HCT116 (cell line): ENCODE data around the gene DCAF11. TPM values are rescaled to one million over a fixed set of nuclear protein-coding genes. Genes with fewer than 3 reads are reported as not detected.

Source experiments
- ATAC-seq: fragments of 200-7000 bp; cut with Tn5 transposase; 2 replicates; pipeline ENCODE4 v1.9.1; 2020; ENCODE audit warnings: mild to moderate bottlenecking, moderate library complexity
- BruUV-seq: library from RNA; stranded (reverse); fragments of 400-500 nt; replicated peaks from 2 replicates; lab custom pipeline; 2021; lab: Mats Ljungman, UMichigan
- CTCF ChIA-PET: fragments of 300-600 bp; sonication (Branson Sonifier 250); formaldehyde crosslinking; loops from one replicate; lab custom pipeline; 2021; ENCODE audit warnings: antibody characterized with exemption; lab: Charles Lee
- POLR2A ChIA-PET: fragments of 300-600, 350-600 bp; sonication (Branson Sonifier 250); formaldehyde crosslinking; loops from one replicate; lab custom pipeline; 2021; ENCODE audit warnings: antibody characterized with exemption; lab: Charles Lee
- RAD21 ChIA-PET, 2 experiments: fragments of 300-600 bp; sonication (Branson Sonifier 250); formaldehyde crosslinking; loops; one replicate each; lab custom pipeline; 2023; ENCODE audit warnings: low total read pairs in 2 of 2; ENCODE audit not compliant: uncharacterized antibody in 2 of 2, unreplicated experiment in 2 of 2, low non-redundant PET in 1 of 2; lab: Charles Lee
- DNase-seq: peaks from one replicate; pipeline ENCODE4 v3.0.0-alpha.2; 2010; ENCODE audit warnings: low read depth, low spot score
- H2AFZ ChIP-seq: fragments of 200-600 bp; shearing (Covaris generic), sonication (generic); 2 replicates; pipeline ENCODE4 v1.6.1; 2017; ENCODE audit warnings: low read depth, mixed run types, mixed read lengths, antibody characterized with exemption, low read length; ENCODE audit not compliant: poor library complexity, severe bottlenecking
- H3K27ac ChIP-seq: 2 replicates; pipeline ENCODE4 v1.5.1; 2012; ENCODE audit warnings: low read depth, low read length
- H3K27me3 ChIP-seq: fragments of 200-600 bp; sonication (generic); 2 replicates; pipeline ENCODE4 v1.6.1; 2016; ENCODE audit warnings: mixed run types, low read length, mixed read lengths; ENCODE audit not compliant: insufficient read depth
- H3K36me3 ChIP-seq, 2 experiments: fragments of 200-500 bp in 1 of 2; fragments of 200-600 bp in 1 of 2; sonication (Bioruptor generic) in 1 of 2; sonication (generic) in 1 of 2; 2 replicates each; pipeline versions ENCODE4 v1.5.1 to v1.6.1; 2014 to 2016; ENCODE audit warnings: low read length in 2 of 2, inconsistent platforms in 1 of 2, mixed read lengths in 1 of 2, mixed run types in 1 of 2; ENCODE audit not compliant: insufficient read depth in 2 of 2, control insufficient read depth in 1 of 2
- H3K4me1 ChIP-seq, 2 experiments: fragments of 200-600 bp in 1 of 2; sonication (generic) in 1 of 2; 2 replicates each; pipeline versions ENCODE4 v1.5.1 to v1.6.1; 2012 to 2017; ENCODE audit warnings: low read length in 2 of 2, inconsistent platforms in 1 of 2, mild to moderate bottlenecking in 1 of 2, mixed read lengths in 1 of 2, mixed run types in 1 of 2, moderate library complexity in 1 of 2; ENCODE audit not compliant: insufficient read depth in 2 of 2, control insufficient read depth in 1 of 2
- H3K4me2 ChIP-seq: fragments of 200-600 bp; sonication (generic); 2 replicates; pipeline ENCODE4 v1.6.1; 2017; ENCODE audit warnings: mixed run types, low read length, mixed read lengths
- H3K4me3 ChIP-seq, 2 experiments: fragments of 200-600 bp in 1 of 2; sonication (generic) in 1 of 2; replicated peaks in 1 of 2; 2 replicates each; pipeline ENCODE4 v1.5.1; 2011 to 2016; ENCODE audit warnings: low read length in 2 of 2, control low read depth in 1 of 2, low read depth in 1 of 2, mild to moderate bottlenecking in 1 of 2, mixed read lengths in 1 of 2, mixed run types in 1 of 2
- H3K79me2 ChIP-seq: fragments of 200-600 bp; sonication (generic); 2 replicates; pipeline ENCODE4 v1.6.1; 2017; ENCODE audit warnings: mild to moderate bottlenecking, mixed run types, low read length, moderate library complexity, mixed read lengths; ENCODE audit not compliant: insufficient read depth
- H3K9ac ChIP-seq: fragments of 200-600 bp; sonication (generic); 2 replicates; pipeline ENCODE4 v1.6.1; 2016; ENCODE audit warnings: low read length, mixed read lengths
- H3K9me2 ChIP-seq: fragments of 200-600 bp; sonication (generic), shearing (Covaris generic); 2 replicates; pipeline ENCODE4 v1.6.1; 2017; ENCODE audit warnings: mixed run types, mild to moderate bottlenecking, moderate library complexity; ENCODE audit not compliant: insufficient read depth
- H3K9me3 ChIP-seq, 2 experiments: fragments of 200-500 bp in 1 of 2; fragments of 200-600 bp in 1 of 2; sonication (Bioruptor generic) in 1 of 2; sonication (generic) in 1 of 2; 2 replicates each; pipeline ENCODE4 v1.6.1; 2014 to 2017; ENCODE audit warnings: low read length in 2 of 2, mixed read lengths in 2 of 2, inconsistent platforms in 1 of 2, low read depth in 1 of 2, mild to moderate bottlenecking in 1 of 2, mixed run types in 1 of 2, moderate library complexity in 1 of 2; ENCODE audit not compliant: control insufficient read depth in 1 of 2, insufficient read depth in 1 of 2
- H4K20me1 ChIP-seq: fragments of 200-600 bp; sonication (generic), shearing (Covaris generic); 2 replicates; pipeline ENCODE4 v1.6.1; 2017; ENCODE audit warnings: mixed run types, mild to moderate bottlenecking, moderate library complexity; ENCODE audit not compliant: insufficient read depth
- CBX3 ChIP-seq: IDR thresholded peaks from 2 replicates; pipeline ENCODE4 v1.6.1; 2012; ENCODE audit warnings: low read depth
- EGR1 ChIP-seq: IDR thresholded peaks from 2 replicates; pipeline ENCODE4 v1.6.1; 2012; ENCODE audit warnings: low read depth
- EZH2phosphoT487 ChIP-seq: fragments of 200-600 bp; IDR thresholded peaks from 2 replicates; pipeline ENCODE4 v1.6.1; 2018; ENCODE audit warnings: antibody characterized with exemption, borderline replicate concordance
- FOSL1 ChIP-seq: IDR thresholded peaks from 2 replicates; pipeline ENCODE4 v1.6.1; 2012; ENCODE audit warnings: low read depth
- POLR2A ChIP-seq: IDR thresholded peaks from 2 replicates; pipeline ENCODE4 v1.7.0; 2011; ENCODE audit warnings: borderline replicate concordance; ENCODE audit not compliant: insufficient read depth, insufficient read length; ENCODE audit errors: extremely low read depth
- POLR2AphosphoS5 ChIP-seq: IDR thresholded peaks from 2 replicates; pipeline ENCODE4 v1.6.1; 2011; ENCODE audit warnings: mild to moderate bottlenecking, low read depth, low read length, moderate library complexity
- RAD21 ChIP-seq: IDR thresholded peaks from 2 replicates; pipeline ENCODE4 v1.6.1; 2012; ENCODE audit warnings: low read depth, mild to moderate bottlenecking
- SIN3A ChIP-seq: IDR thresholded peaks from 2 replicates; pipeline ENCODE4 v1.6.1; 2012; ENCODE audit warnings: low read depth
- SP1 ChIP-seq: IDR thresholded peaks from 2 replicates; pipeline ENCODE4 v1.6.1; 2012; ENCODE audit warnings: low read depth
- TCF7L2 ChIP-seq: IDR thresholded peaks from 2 replicates; pipeline ENCODE4 v1.7.0; 2011; ENCODE audit warnings: borderline replicate concordance, inconsistent platforms; ENCODE audit not compliant: insufficient read depth, insufficient read length; ENCODE audit errors: extremely low read depth
- ZFX ChIP-seq: fragments of 450-650 bp; IDR thresholded peaks from 2 replicates; pipeline ENCODE4 v1.6.1; 2017
- intact Hi-C: fragments of 100-400 bp; cut with micrococcal nuclease; formaldehyde crosslinking; loops from 2 replicates; pipeline ENCODE4 v1.10.0; 2022
- total RNA-seq: library from RNA; stranded (reverse); gene quantifications from one replicate; pipeline ENCODE4 v1.2.1, GENCODE V29; 2021; ENCODE audit not compliant: unreplicated experiment
- TF ChIP-seq, protein P1 (sequence below): IDR thresholded peaks from 2 replicates; pipeline ENCODE4 v1.6.1; 2011; ENCODE audit warnings: mild to moderate bottlenecking, low read length, moderate library complexity; ENCODE audit not compliant: insufficient replicate concordance; ENCODE audit errors: extremely low read depth
- TF ChIP-seq, protein P2 (sequence below): IDR thresholded peaks from 2 replicates; pipeline ENCODE4 v1.6.1; 2012
- TF ChIP-seq, protein P3 (sequence below), 3 experiments: fragments of 200-600 bp in 1 of 3; sonication (generic) in 1 of 3; IDR thresholded peaks in 2 of 3; conservative IDR thresholded peaks in 1 of 3; 2 replicates each; pipeline ENCODE4 v1.5.1; 2012 to 2017; ENCODE audit warnings: low read depth in 2 of 3, low read length in 2 of 3, antibody characterized with exemption in 1 of 3, borderline replicate concordance in 1 of 3, control low read depth in 1 of 3, mild to moderate bottlenecking in 1 of 3, mixed read lengths in 1 of 3, mixed run types in 1 of 3, moderate library complexity in 1 of 3; ENCODE audit not compliant: insufficient read depth in 1 of 3

Gene DCAF11
- total RNA-seq, 1 experiment from 2014 or later, result 47.5 TPM

DNA sequence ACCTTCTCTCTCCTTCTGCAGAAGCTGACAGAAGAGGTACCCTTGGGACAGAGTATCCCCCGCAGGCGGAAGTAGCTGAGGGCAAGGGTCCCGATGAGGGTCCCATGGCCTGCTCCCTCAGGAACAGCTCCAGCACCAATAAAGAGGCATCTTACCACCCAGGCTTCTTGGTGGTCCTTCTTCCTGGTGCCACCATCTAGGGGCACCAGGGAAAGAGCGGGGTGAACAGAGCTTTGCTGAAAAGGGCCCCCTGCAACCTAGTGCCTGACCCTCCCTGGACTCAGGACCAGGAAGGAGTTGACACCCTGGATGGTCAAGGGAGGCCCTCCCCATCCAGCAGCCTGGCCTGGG is 45.9 kb downstream of the DCAF11 start (continued):
- TF ChIP-seq, protein P1, sequence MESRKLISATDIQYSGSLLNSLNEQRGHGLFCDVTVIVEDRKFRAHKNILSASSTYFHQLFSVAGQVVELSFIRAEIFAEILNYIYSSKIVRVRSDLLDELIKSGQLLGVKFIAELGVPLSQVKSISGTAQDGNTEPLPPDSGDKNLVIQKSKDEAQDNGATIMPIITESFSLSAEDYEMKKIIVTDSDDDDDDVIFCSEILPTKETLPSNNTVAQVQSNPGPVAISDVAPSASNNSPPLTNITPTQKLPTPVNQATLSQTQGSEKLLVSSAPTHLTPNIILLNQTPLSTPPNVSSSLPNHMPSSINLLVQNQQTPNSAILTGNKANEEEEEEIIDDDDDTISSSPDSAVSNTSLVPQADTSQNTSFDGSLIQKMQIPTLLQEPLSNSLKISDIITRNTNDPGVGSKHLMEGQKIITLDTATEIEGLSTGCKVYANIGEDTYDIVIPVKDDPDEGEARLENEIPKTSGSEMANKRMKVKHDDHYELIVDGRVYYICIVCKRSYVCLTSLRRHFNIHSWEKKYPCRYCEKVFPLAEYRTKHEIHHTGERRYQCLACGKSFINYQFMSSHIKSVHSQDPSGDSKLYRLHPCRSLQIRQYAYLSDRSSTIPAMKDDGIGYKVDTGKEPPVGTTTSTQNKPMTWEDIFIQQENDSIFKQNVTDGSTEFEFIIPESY, result no peak
- TF ChIP-seq EZH2phosphoT487, result no peak
- TF ChIP-seq EGR1, result no peak
- TF ChIP-seq RAD21, result no peak
- no peak for TF ChIP-seq SIN3A
- no peak for TF ChIP-seq FOSL1
- TF ChIP-seq, all 23 proteins: peak for 0

DNA sequence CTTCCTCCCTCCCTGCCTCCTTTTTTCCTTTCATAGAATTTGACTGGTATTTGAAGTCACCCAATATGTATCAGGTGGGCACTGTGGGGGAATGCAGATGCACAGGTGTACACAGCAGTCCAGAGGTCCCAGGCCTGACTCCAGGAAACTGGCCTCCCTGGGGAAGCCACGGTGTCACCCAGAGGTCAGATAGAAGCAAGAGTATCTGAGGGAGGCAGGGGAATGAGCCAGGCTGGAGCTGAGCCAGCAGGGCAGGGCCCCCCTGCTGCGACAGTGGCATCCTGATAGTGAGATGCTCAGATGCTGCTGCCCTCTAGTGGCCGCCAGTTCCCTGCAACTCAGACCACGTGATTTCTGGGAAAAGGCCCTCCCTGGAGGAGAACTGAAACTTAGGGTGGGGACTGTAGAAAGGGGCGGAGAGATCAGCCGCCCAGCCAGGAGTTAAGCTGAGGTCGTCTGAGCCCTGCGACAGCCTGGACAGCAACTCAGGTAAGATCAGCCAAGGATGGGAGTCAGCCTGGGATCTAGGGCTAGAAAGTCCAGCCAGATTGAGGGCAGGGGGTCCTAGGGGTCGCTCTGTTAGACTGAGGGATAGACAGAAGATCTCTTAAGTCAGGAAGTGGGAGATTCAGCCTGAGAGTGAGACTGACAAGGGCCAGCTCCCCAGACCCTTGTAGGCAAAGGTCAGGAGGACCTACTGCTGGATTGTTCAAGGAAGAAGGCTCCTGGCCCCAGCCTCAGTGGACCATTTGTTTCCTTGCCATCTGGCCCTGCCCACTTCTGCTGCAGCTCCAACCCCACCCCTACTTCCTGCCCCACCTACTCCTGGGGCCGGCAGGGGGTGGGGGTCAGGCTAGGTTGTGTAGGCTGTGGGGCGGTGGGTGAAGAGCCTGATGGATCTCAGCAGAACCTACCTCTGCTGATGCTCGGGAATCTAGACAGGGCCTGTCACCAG is 46.5 kb downstream of the DCAF11 start, which contains the start of gene IRF9:
TSS of gene IRF9 (plus strand) at position 416 of the 955 bp plus-strand sequence. CDS start 880 bp downstream, outside the sequence.
- ChIA-PET CTCF (interaction anchor here (0.6 to 3.2 kb wide), 22 partner anchors 8 to 137 kb away, joined by 3 to 20 read pairs (median 4); partner anchors contain the start of genes CHMP4A, DCAF11, EMC9 and IPO4), POLR2A (interaction anchor here (1.0 to 3.1 kb wide), 13 partner anchors 14 to 103 kb away, joined by 3 to 18 read pairs (median 4); partner anchors contain the start of genes CHMP4A, DCAF11, EMC9 and NRL), RAD21 (interaction anchor here in 1 of 2 experiments (1.0 kb wide), 1 partner anchor 14 kb away, joined by 3 read pairs; the partner anchor contains the start of genes PSME2 and RNF31)
- DNase-seq (peak; percentile 89), ATAC-seq (peak; percentile 95)
- Histone ChIP-seq H3K9me2 (no peaks in the 10 kb centered on the region), H3K4me2 (peak within 1 kb of the TSS; percentile 87), H3K79me2 (no peaks in the 10 kb centered on the region), H3K9ac (peak within 1 kb of the TSS; percentile 61), H3K27me3 (no peaks in the 10 kb centered on the region), H3K9me3 (no peaks in the 10 kb centered on the region), H3K36me3 (peaks cover 21 to 37% of the 10 kb centered on the region in 2 experiments; a peak in 3 of 4 replicates), H3K4me3 (peak within 1 kb of the TSS; percentile 58 to 60), H3K27ac (peak within 1 kb of the TSS; percentile 84), H3K4me1 (peaks cover 15 to 21% of the 10 kb centered on the region in 2 experiments), H2AFZ (no peak within 1 kb of the TSS), H4K20me1 (no peaks in the 10 kb centered on the region)
- TF ChIP-seq CBX3 (0 out of 2 replicates have a peak, but pooled peaks have one; percentile 56), POLR2A (peak; percentile 53), RAD21 (peak; percentile 85), SP1 (peak; percentile 72; the same call in 1 of the 2 replicates), POLR2AphosphoS5 (peak; percentile 88), ZFX (no peak), SIN3A (peak; percentile 41; the same call in 1 of the 2 replicates), TCF7L2 (peak; percentile 60), EZH2phosphoT487 (no peak)
- TF ChIP-seq, protein P1, result no peak
- TF ChIP-seq, protein P2, sequence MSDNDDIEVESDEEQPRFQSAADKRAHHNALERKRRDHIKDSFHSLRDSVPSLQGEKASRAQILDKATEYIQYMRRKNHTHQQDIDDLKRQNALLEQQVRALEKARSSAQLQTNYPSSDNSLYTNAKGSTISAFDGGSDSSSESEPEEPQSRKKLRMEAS, result peak; percentile 86
- TF ChIP-seq, protein P3, sequence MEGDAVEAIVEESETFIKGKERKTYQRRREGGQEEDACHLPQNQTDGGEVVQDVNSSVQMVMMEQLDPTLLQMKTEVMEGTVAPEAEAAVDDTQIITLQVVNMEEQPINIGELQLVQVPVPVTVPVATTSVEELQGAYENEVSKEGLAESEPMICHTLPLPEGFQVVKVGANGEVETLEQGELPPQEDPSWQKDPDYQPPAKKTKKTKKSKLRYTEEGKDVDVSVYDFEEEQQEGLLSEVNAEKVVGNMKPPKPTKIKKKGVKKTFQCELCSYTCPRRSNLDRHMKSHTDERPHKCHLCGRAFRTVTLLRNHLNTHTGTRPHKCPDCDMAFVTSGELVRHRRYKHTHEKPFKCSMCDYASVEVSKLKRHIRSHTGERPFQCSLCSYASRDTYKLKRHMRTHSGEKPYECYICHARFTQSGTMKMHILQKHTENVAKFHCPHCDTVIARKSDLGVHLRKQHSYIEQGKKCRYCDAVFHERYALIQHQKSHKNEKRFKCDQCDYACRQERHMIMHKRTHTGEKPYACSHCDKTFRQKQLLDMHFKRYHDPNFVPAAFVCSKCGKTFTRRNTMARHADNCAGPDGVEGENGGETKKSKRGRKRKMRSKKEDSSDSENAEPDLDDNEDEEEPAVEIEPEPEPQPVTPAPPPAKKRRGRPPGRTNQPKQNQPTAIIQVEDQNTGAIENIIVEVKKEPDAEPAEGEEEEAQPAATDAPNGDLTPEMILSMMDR (IDR thresholded peaks at IDR 0.05 in 2 of 3, conservative IDR thresholded peaks at IDR 0.05 in 1 of 3; ENCODE audit: borderline replicate concordance in 1 of 3, insufficient read depth in 1 of 3, low read depth in 2 of 3, low read length in 2 of 3), result peak; percentile 77 to 94 (median 87)
- intact Hi-C loops, result loop anchor here (1.0 to 2.0 kb wide), 2 partner anchors 46 to 103 kb away; partner anchors contain the start of genes DCAF11 and NRL
- no TSS peak for BruUV-seq
